K562 (cell line): ENCODE results near the gene VTI1B. TPM values are rescaled to one million over a fixed set of nuclear protein-coding genes. Genes with fewer than 3 reads are reported as not detected.
A peak's percentile ranks its signal among the peaks of the same experiment; 100 is the strongest.

ENCODE experiments used
- ATAC-seq: fragments of 200-7000 bp; cut with Tn5 transposase; 3 replicates; pipeline ENCODE4 v1.9.1; 2020; ENCODE audit warnings: moderate library complexity
- BruUV-seq: library from RNA; stranded (reverse); fragments of 400-500 nt; replicated peaks from 2 replicates; lab custom pipeline; 2021; lab: Mats Ljungman, UMichigan
- CTCF ChIA-PET: fragments of 300-600 bp; formaldehyde crosslinking; extraction: SDS; loops from one replicate; lab custom pipeline; 2021; ENCODE audit warnings: low intra/inter-chr PET ratio; lab: Yijun Ruan, JAX
- POLR2A ChIA-PET: fragments of 300-600, 350-650 bp; sonication (Branson Sonifier 250); formaldehyde crosslinking; extraction: SDS; loops from one replicate; lab custom pipeline; 2021; ENCODE audit warnings: antibody characterized with exemption, inconsistent platforms; lab: Yijun Ruan, JAX
- DNase-seq, 4 experiments: peaks; one replicate each; pipeline versions ENCODE4 v3.0.0 to v3.0.0-alpha.2; 2011 to 2018; ENCODE audit warnings: low spot score in 3 of 4, mixed read lengths in 3 of 4; ENCODE audit errors: extremely low read depth in 1 of 4
- FAIRE-seq: peaks from 2 replicates; lab custom pipeline; 2011; peaks lifted over from hg19 to GRCh38; lab: Jason Lieb, UNC
- H2AFZ ChIP-seq: 2 replicates; pipeline ENCODE4 v1.6.0; 2011; ENCODE audit warnings: low read depth, low read length, control low read depth, inconsistent platforms
- H3K27ac ChIP-seq: fragments of 200-600 bp; 3 replicates; pipeline ENCODE4 v1.8.0; 2011; ENCODE audit warnings: low read depth, mild to moderate bottlenecking, control low read depth, inconsistent platforms, low read length, moderate library complexity, mixed read lengths; ENCODE audit errors: extremely low read depth
- H3K27me3 ChIP-seq, 2 experiments: fragments of 300-600 bp in 1 of 2; 2 replicates in 1 of 2; 3 replicates in 1 of 2; pipeline versions ENCODE4 v1.6.0 to v1.8.0; 2011; ENCODE audit warnings: inconsistent platforms in 2 of 2, low read length in 2 of 2, mild to moderate bottlenecking in 1 of 2, mixed read lengths in 1 of 2, moderate library complexity in 1 of 2; ENCODE audit not compliant: control insufficient read depth in 2 of 2, insufficient read depth in 2 of 2
- H3K36me3 ChIP-seq: fragments of 300-600 bp; 3 replicates; pipeline ENCODE4 v1.8.0; 2011; ENCODE audit warnings: mild to moderate bottlenecking, low read length, inconsistent platforms; ENCODE audit not compliant: control insufficient read depth, insufficient read depth
- H3K4me1 ChIP-seq, 2 experiments: fragments of 200-600 bp in 1 of 2; replicated peaks in 1 of 2; 2 replicates in 1 of 2; 3 replicates in 1 of 2; pipeline versions ENCODE4 v1.5.1 to v1.8.0; 2011; ENCODE audit warnings: inconsistent platforms in 2 of 2, low read length in 2 of 2, mild to moderate bottlenecking in 1 of 2, mixed read lengths in 1 of 2, moderate library complexity in 1 of 2; ENCODE audit not compliant: control insufficient read depth in 2 of 2, insufficient read depth in 2 of 2
- H3K4me2 ChIP-seq: 2 replicates; pipeline ENCODE4 v1.6.1; 2011; ENCODE audit warnings: low read length, control low read depth, inconsistent platforms, mixed read lengths; ENCODE audit not compliant: insufficient read depth
- H3K4me3 ChIP-seq: fragments of 200-600 bp; sonication (generic), shearing (Covaris generic); 2 replicates; pipeline ENCODE4 v1.5.1; 2016; ENCODE audit warnings: control low read depth, inconsistent platforms
- H3K79me2 ChIP-seq: fragments of 200-600 bp; 3 replicates; pipeline ENCODE4 v1.8.0; 2011; ENCODE audit warnings: low read length, inconsistent platforms; ENCODE audit not compliant: control insufficient read depth, insufficient read depth
- H3K9ac ChIP-seq, 2 experiments: 2 replicates each; pipeline versions ENCODE4 v1.6.0 to v1.6.1; 2011; ENCODE audit warnings: low read depth in 2 of 2, low read length in 2 of 2, control low read depth in 1 of 2, inconsistent platforms in 1 of 2, mild to moderate bottlenecking in 1 of 2, mixed read lengths in 1 of 2; ENCODE audit not compliant: insufficient read depth in 1 of 2
- H3K9me1 ChIP-seq: one replicate; pipeline ENCODE4 v1.6.0; 2011; ENCODE audit warnings: inconsistent platforms, mild to moderate bottlenecking, low read length, moderate library complexity; ENCODE audit not compliant: control insufficient read depth, insufficient read depth
- H3K9me3 ChIP-seq: replicated peaks from 2 replicates; pipeline ENCODE4 v1.5.1; 2011; ENCODE audit warnings: low read depth, low read length, inconsistent platforms; ENCODE audit not compliant: control insufficient read depth, insufficient read depth
- H4K20me1 ChIP-seq: replicated peaks from 2 replicates; pipeline ENCODE4 v1.6.1; 2011; ENCODE audit warnings: low read length, inconsistent platforms, mixed read lengths; ENCODE audit not compliant: control insufficient read depth, insufficient read depth
- C11orf30 ChIP-seq: fragments of 450-650 bp; IDR thresholded peaks from 2 replicates; pipeline ENCODE4 v1.6.1; 2016; ENCODE audit warnings: low read depth, mild to moderate bottlenecking
- MAFF ChIP-seq: IDR thresholded peaks from 2 replicates; pipeline ENCODE4 v1.6.1; 2012; ENCODE audit warnings: low read length, improper control_type of control experiment
- MAFG ChIP-seq: fragments of 450-650 bp; conservative IDR thresholded peaks from 2 replicates; pipeline ENCODE4 v1.6.1; 2016; ENCODE audit warnings: missing genetic modification characterization, missing compliant biosample characterization
- MAFK ChIP-seq: IDR thresholded peaks from 2 replicates; pipeline ENCODE4 v1.6.1; 2011; ENCODE audit warnings: low read length, improper control_type of control experiment
- PHF8 ChIP-seq: fragments of 200-600 bp; sonication (generic); IDR thresholded peaks from 2 replicates; pipeline ENCODE4 v1.6.1; 2012; ENCODE audit warnings: mixed run types, mild to moderate bottlenecking, inconsistent platforms, low read length, moderate library complexity, borderline replicate concordance
- RBBP5 ChIP-seq: fragments of 200-600 bp; sonication (generic); IDR thresholded peaks from 2 replicates; pipeline ENCODE4 v1.6.1; 2012; ENCODE audit warnings: borderline replicate concordance, mild to moderate bottlenecking, low read length, control low read depth, inconsistent platforms; ENCODE audit not compliant: insufficient read depth, poor library complexity, severe bottlenecking
- SAP30 ChIP-seq: fragments of 200-600 bp; sonication (generic); IDR thresholded peaks from 2 replicates; pipeline ENCODE4 v1.6.1; 2012; ENCODE audit warnings: borderline replicate concordance, low read depth, mild to moderate bottlenecking, moderate library complexity, low read length, control low read depth, inconsistent platforms; ENCODE audit not compliant: insufficient read depth, poor library complexity, severe bottlenecking
- THRB ChIP-seq: fragments of 450-650 bp; formaldehyde crosslinking; conservative IDR thresholded peaks from 2 replicates; pipeline ENCODE4 v1.4.0; 2022; ENCODE audit warnings: mild to moderate bottlenecking, missing genetic modification characterization
- ZNF263 ChIP-seq: sonication (generic); formaldehyde crosslinking; IDR thresholded peaks from 2 replicates; pipeline ENCODE4 v1.8.0; 2022; ENCODE audit warnings: mild to moderate bottlenecking, missing genetic modification reagents, borderline replicate concordance
- ZNF316 ChIP-seq: fragments of 450-650 bp; IDR thresholded peaks from 2 replicates; pipeline ENCODE4 v1.6.1; 2016
- ZNF445 ChIP-seq: fragments of 250-450 bp; sonication (Bioruptor Pico); IDR thresholded peaks from 2 replicates; pipeline ENCODE4 v1.4.0; 2020; ENCODE audit warnings: low read depth, mild to moderate bottlenecking, moderate library complexity
- ZNF644 ChIP-seq: fragments of 200-800 bp; sonication (Bioruptor generic); IDR thresholded peaks from 2 replicates; pipeline ENCODE4 v1.6.1; 2016; ENCODE audit warnings: low read depth, missing genetic modification characterization, missing compliant biosample characterization
- WGBS: fragments of 100-300 bp; shearing (Covaris generic); methylation state at CpG from one replicate; pipeline ENCODE4 v1.1.6; 2016; ENCODE audit warnings: low coverage, mixed read lengths; ENCODE audit not compliant: insufficient coverage; ENCODE audit errors: missing lambda C conversion rate; 5-methylcytosine and 5-hydroxymethylcytosine counted together
- in situ Hi-C: fragments of 300-500 bp; cut with MboI; formaldehyde crosslinking; loops from 4 replicates; pipeline ENCODE4 v1.15.0; 2018; ENCODE audit warnings: inconsistent platforms, mixed read lengths
- intact Hi-C: fragments of 100-400 bp; cut with micrococcal nuclease; formaldehyde crosslinking; loops from 2 replicates; pipeline ENCODE4 v1.14.2; 2022
- polyA plus RNA-seq, 8 experiments: library from polyadenylated mRNA; depleted of rRNA in 4 of 8; stranded (reverse) in 5 of 8; unstranded in 3 of 8; fragments of >200 nt; fragmentation: Nextera tagmentation in 2 of 8; fragmentation: Illumina TruSeq in 1 of 8; extraction: Ambion mirVana in 2 of 8; extraction: Trizol in 1 of 8; gene quantifications; 2 replicates each; pipeline versions ENCODE4 v1.2.1 to v1.2.3, GENCODE V29; 2011 to 2014; ENCODE audit warnings: inconsistent platforms in 1 of 8, missing spikeins in 1 of 8
- total RNA-seq, 7 experiments: library from RNA; depleted of rRNA in 6 of 7; stranded (reverse); fragments of >200 nt in 6 of 7; fragmentation: Illumina TruSeq in 2 of 7; extraction: Trizol in 2 of 7; gene quantifications; 2 replicates each; pipeline versions ENCODE4 v1.2.1 to v1.2.3, GENCODE V29; 2011 to 2021; ENCODE audit warnings: low replicate concordance in 1 of 7

VTI1B gene
- total and polyA plus RNA-seq, 9 of the 15 experiments (the other 6 are each of a cell fraction or from before 2014, with no cell fraction given): 7.8 to 69.8 (median 50.1) TPM

- POLR2A ChIA-PET: interaction anchor here (0.8 kb wide), 1 partner anchor 17 kb away, joined by 3 read pairs; no protein-coding TSS in a partner anchor
- Histone ChIP-seq H3K27me3 (no peaks in the 10 kb centered on the region; a peak in 1 of 5 replicates), H3K9ac (no peak overlapping the region), H3K4me2 (no peak overlapping the region), H3K36me3 (no peaks in the 10 kb centered on the region), H4K20me1 (no peaks in the 10 kb centered on the region)
- ATAC-seq: 0 out of 3 replicates have a peak, but pooled peaks have one; percentile 20
- in situ Hi-C loops (no loop called here), intact Hi-C loops (no loop called here)
- BruUV-seq: no TSS peak
- FAIRE-seq: no peak
- TF ChIP-seq ZNF263 (CRISPR knock-in tag) (peak; percentile 56; the same call in 1 of the 2 replicates), SAP30 (no peak), THRB (no peak), PHF8 (no peak), RBBP5 (no peak), MAFF (peak; percentile 69), ZNF445 (CRISPR knock-in tag) (no peak), ZNF316 (peak; percentile 89), C11orf30 (peak; percentile 82), MAFG (peak; percentile 61; the same call in 1 of the 2 replicates), MAFK (peak; percentile 68), ZNF644 (tag) (no peak)
- TF ChIP-seq, all 486 proteins: peak for 6
- Histone ChIP-seq H3K9me3 (no peaks in the 10 kb centered on the region), H3K9me1 (no peaks in the 10 kb centered on the region), H3K4me3 (no peak overlapping the region), H3K4me1 (peaks cover 0 to 3% of the 10 kb centered on the region in 2 experiments; a peak in 2 of 5 replicates), H3K27ac (no peak overlapping the region), H3K79me2 (no peaks in the 10 kb centered on the region), H2AFZ (peak overlapping the region; percentile 55; the same call in 1 of the 2 replicates)
- CTCF ChIA-PET: no interaction called here
- DNase-seq: no peak
- WGBS: 34% methylated on average over 5 of the region's 5 CpGs
Measured at GRCh38 chr14:67721875-67722274, 47.4 kb upstream of the VTI1B start.
